Progenitor cell of endocrine pancreas (in vitro differentiated cells): Measurements from ENCODE around the gene PDE3A. TPM values are rescaled to one million over a fixed set of nuclear protein-coding genes. Genes with fewer than 3 reads are reported as not detected.

Experiments
- DNase-seq: peaks from one replicate; pipeline ENCODE4 v3.0.0; 2021; ENCODE audit warnings: low spot score; ENCODE audit not compliant: unreplicated experiment
- H3K27ac Mint-ChIP-seq: 2 replicates; pipeline ENCODE4 v1.8.0; 2021; ENCODE audit warnings: mild to moderate bottlenecking, moderate library complexity, mixed read lengths
- H3K27me3 Mint-ChIP-seq: 2 replicates; pipeline ENCODE4 v1.8.0; 2021; ENCODE audit warnings: mixed read lengths
- H3K36me3 Mint-ChIP-seq: 2 replicates; pipeline ENCODE4 v1.8.0; 2022; ENCODE audit warnings: mixed read lengths; ENCODE audit not compliant: insufficient read depth
- H3K4me1 Mint-ChIP-seq: 2 replicates; pipeline ENCODE4 v1.8.0; 2021; ENCODE audit warnings: low read depth, mixed read lengths
- H3K4me3 Mint-ChIP-seq: 2 replicates; pipeline ENCODE4 v1.8.0; 2021; ENCODE audit warnings: low read depth, mild to moderate bottlenecking, moderate library complexity, mixed read lengths
- H3K9me3 Mint-ChIP-seq: 2 replicates; pipeline ENCODE4 v1.8.0; 2021; ENCODE audit warnings: low read depth, mixed read lengths
- CTCF ChIP-seq: fragments of 200-600 bp; sonication (generic); IDR thresholded peaks from one replicate; pipeline ENCODE4 v1.5.0; 2021; ENCODE audit warnings: antibody characterized with exemption, mild to moderate bottlenecking; ENCODE audit not compliant: unreplicated experiment
- total RNA-seq: library from RNA; stranded (reverse); gene quantifications from 2 replicates; pipeline ENCODE4 v1.2.1, GENCODE V29; 2021

Gene PDE3A
- total RNA-seq, 1 donor from 2014 or later: 121 TPM

- Mint-ChIP-seq H3K4me3 (no peak overlapping the region), H3K9me3 (peaks cover 6% of the 10 kb centered on the region), H3K36me3 (peaks cover 39% of the 10 kb centered on the region), H3K4me1 (peaks cover 20% of the 10 kb centered on the region), H3K27me3 (no peaks in the 10 kb centered on the region), H3K27ac (peak overlapping the region; percentile 39)
- no peak for TF ChIP-seq CTCF
- no peak for DNase-seq
These were observed 41.5 kb downstream of the PDE3A start for GRCh38 chr12:20409607-20410377.

- peaks cover 6% of the 10 kb centered on the region for H3K9me3 Mint-ChIP-seq
- TF ChIP-seq CTCF: no peak
- no peak for DNase-seq
- H3K4me3 Mint-ChIP-seq: no peak overlapping the region
- peaks cover 17% of the 10 kb centered on the region for H3K4me1 Mint-ChIP-seq
- no peaks in the 10 kb centered on the region for H3K27me3 Mint-ChIP-seq
- H3K36me3 Mint-ChIP-seq: peaks cover 33% of the 10 kb centered on the region
- no peak overlapping the region for H3K27ac Mint-ChIP-seq
These were observed 42.4 kb downstream of the PDE3A start for GRCh38 chr12:20410734-20411133.

GRCh38 chr12:20411345-20411744 lies 43.0 kb downstream of the PDE3A start:
- no peak for TF ChIP-seq CTCF
- no peak overlapping the region for H3K4me3 Mint-ChIP-seq
- H3K27me3 Mint-ChIP-seq: no peaks in the 10 kb centered on the region
- peaks cover 17% of the 10 kb centered on the region for H3K4me1 Mint-ChIP-seq
- peaks cover 27% of the 10 kb centered on the region for H3K36me3 Mint-ChIP-seq
- no peak overlapping the region for H3K27ac Mint-ChIP-seq
- no peaks in the 10 kb centered on the region for H3K9me3 Mint-ChIP-seq
- DNase-seq: no peak

GRCh38 chr12:20415028-20415427 lies 46.7 kb downstream of the PDE3A start:
- peaks cover 19% of the 10 kb centered on the region for H3K4me1 Mint-ChIP-seq
- no peak overlapping the region for H3K4me3 Mint-ChIP-seq
- no peaks in the 10 kb centered on the region for H3K27me3 Mint-ChIP-seq
- no peak for TF ChIP-seq CTCF
- peaks cover 22% of the 10 kb centered on the region for H3K36me3 Mint-ChIP-seq
- no peaks in the 10 kb centered on the region for H3K9me3 Mint-ChIP-seq
- no peak overlapping the region for H3K27ac Mint-ChIP-seq
- no peak for DNase-seq

- no peak for TF ChIP-seq CTCF
- peaks cover 21% of the 10 kb centered on the region for H3K4me1 Mint-ChIP-seq
- no peak for DNase-seq
- no peaks in the 10 kb centered on the region for H3K9me3 Mint-ChIP-seq
- H3K4me3 Mint-ChIP-seq: no peak overlapping the region
- peaks cover 23% of the 10 kb centered on the region for H3K36me3 Mint-ChIP-seq
- no peaks in the 10 kb centered on the region for H3K27me3 Mint-ChIP-seq
- no peak overlapping the region for H3K27ac Mint-ChIP-seq
These were observed 47.3 kb downstream of the PDE3A start for GRCh38 chr12:20415641-20416040.
